Measurements from ENCODE around the gene DYNC1I2.

The DYNC1I2 gene

GRCh38 chr2:171712051-171712450, 24.8 kb downstream of the DYNC1I2 start:
- Histone ChIP-seq H3K4me1 (ENCODE audit: control insufficient read depth, insufficient read depth, low read length) (no peaks in the 10 kb centered on the region), H3K36me3 (ENCODE audit: control insufficient read depth, insufficient read depth, low read length) (no peaks in the 10 kb centered on the region), H3K4me3 (ENCODE audit: low read length) (no peak overlapping the region), H3K27me3 (ENCODE audit: control insufficient read depth, insufficient read depth, low read length) (no peaks in the 10 kb centered on the region), H3K9me3 (ENCODE audit: control insufficient read depth, insufficient read depth, low read length) (no peaks in the 10 kb centered on the region), H3K27ac (ENCODE audit: low read length) (no peak overlapping the region)
- no peak for DNase-seq (ENCODE audit: low read depth, low spot score)
- no CpG with 5 or more reads among the region's 2 CpGs for WGBS (ENCODE audit: insufficient coverage, insufficient read length)

- H3K9me3 ChIP-seq (ENCODE audit: control insufficient read depth, insufficient read depth, low read length): no peaks in the 10 kb centered on the region
- DNase-seq (ENCODE audit: low read depth, low spot score): no peak
- no peaks in the 10 kb centered on the region for H3K4me1 ChIP-seq (ENCODE audit: control insufficient read depth, insufficient read depth, low read length)
- H3K4me3 ChIP-seq (ENCODE audit: low read length): no peak overlapping the region
- H3K27ac ChIP-seq (ENCODE audit: low read length): no peak overlapping the region
- H3K27me3 ChIP-seq (ENCODE audit: control insufficient read depth, insufficient read depth, low read length): no peaks in the 10 kb centered on the region
- no CpG with 5 or more reads among the region's 4 CpGs for WGBS (ENCODE audit: insufficient coverage, insufficient read length)
- no peaks in the 10 kb centered on the region for H3K36me3 ChIP-seq (ENCODE audit: control insufficient read depth, insufficient read depth, low read length)
Measured at GRCh38 chr2:171718720-171719119, 31.5 kb downstream of the DYNC1I2 start.

- Histone ChIP-seq H3K4me3 (ENCODE audit: low read length) (no peak overlapping the region), H3K9me3 (ENCODE audit: control insufficient read depth, insufficient read depth, low read length) (no peaks in the 10 kb centered on the region), H3K27ac (ENCODE audit: low read length) (no peak overlapping the region), H3K27me3 (ENCODE audit: control insufficient read depth, insufficient read depth, low read length) (no peaks in the 10 kb centered on the region), H3K36me3 (ENCODE audit: control insufficient read depth, insufficient read depth, low read length) (no peaks in the 10 kb centered on the region), H3K4me1 (ENCODE audit: control insufficient read depth, insufficient read depth, low read length) (no peaks in the 10 kb centered on the region)
- no CpG with 5 or more reads among the region's 3 CpGs for WGBS (ENCODE audit: insufficient coverage, insufficient read length)
- DNase-seq (ENCODE audit: low read depth, low spot score): no peak
Measured at GRCh38 chr2:171719660-171720059, 32.4 kb downstream of the DYNC1I2 start.

GRCh38 chr2:171723716-171724683, 36.7 kb downstream of the DYNC1I2 start:
- Histone ChIP-seq H3K4me1 (ENCODE audit: control insufficient read depth, insufficient read depth, low read length) (no peaks in the 10 kb centered on the region), H3K27ac (ENCODE audit: low read length) (no peak overlapping the region), H3K27me3 (ENCODE audit: control insufficient read depth, insufficient read depth, low read length) (no peaks in the 10 kb centered on the region), H3K9me3 (ENCODE audit: control insufficient read depth, insufficient read depth, low read length) (no peaks in the 10 kb centered on the region), H3K36me3 (ENCODE audit: control insufficient read depth, insufficient read depth, low read length) (no peaks in the 10 kb centered on the region), H3K4me3 (ENCODE audit: low read length) (no peak overlapping the region)
- DNase-seq (ENCODE audit: low read depth, low spot score): peak; percentile 1
- no CpG with 5 or more reads among the region's 12 CpGs for WGBS (ENCODE audit: insufficient coverage, insufficient read length)

- no peaks in the 10 kb centered on the region for H3K27me3 ChIP-seq (ENCODE audit: control insufficient read depth, insufficient read depth, low read length)
- no peak overlapping the region for H3K27ac ChIP-seq (ENCODE audit: low read length)
- no peaks in the 10 kb centered on the region for H3K36me3 ChIP-seq (ENCODE audit: control insufficient read depth, insufficient read depth, low read length)
- no peaks in the 10 kb centered on the region for H3K4me1 ChIP-seq (ENCODE audit: control insufficient read depth, insufficient read depth, low read length)
- DNase-seq (ENCODE audit: low read depth, low spot score): no peak
- no peak overlapping the region for H3K4me3 ChIP-seq (ENCODE audit: low read length)
- H3K9me3 ChIP-seq (ENCODE audit: control insufficient read depth, insufficient read depth, low read length): no peaks in the 10 kb centered on the region
- no CpG with 5 or more reads among the region's 1 CpG for WGBS (ENCODE audit: insufficient coverage, insufficient read length)
Measured at GRCh38 chr2:171726847-171727450, 39.7 kb downstream of the DYNC1I2 start.

GRCh38 chr2:171728989-171729951, 42.0 kb downstream of the DYNC1I2 start:
- Histone ChIP-seq H3K36me3 (ENCODE audit: control insufficient read depth, insufficient read depth, low read length) (no peaks in the 10 kb centered on the region), H3K9me3 (ENCODE audit: control insufficient read depth, insufficient read depth, low read length) (no peaks in the 10 kb centered on the region)
- 100% methylated on average over 1 of the region's 3 CpGs for WGBS (ENCODE audit: insufficient coverage, insufficient read length)

GRCh38 chr2:171729952-171730317, 42.7 kb downstream of the DYNC1I2 start:
- no peaks in the 10 kb centered on the region for H3K4me1 ChIP-seq (ENCODE audit: control insufficient read depth, insufficient read depth, low read length)
- no peaks in the 10 kb centered on the region for H3K36me3 ChIP-seq (ENCODE audit: control insufficient read depth, insufficient read depth, low read length)
- no peaks in the 10 kb centered on the region for H3K9me3 ChIP-seq (ENCODE audit: control insufficient read depth, insufficient read depth, low read length)
- no peak for DNase-seq (ENCODE audit: low read depth, low spot score)
- H3K4me3 ChIP-seq (ENCODE audit: low read length): no peak overlapping the region
- no peaks in the 10 kb centered on the region for H3K27me3 ChIP-seq (ENCODE audit: control insufficient read depth, insufficient read depth, low read length)
- no CpG with 5 or more reads among the region's 3 CpGs for WGBS (ENCODE audit: insufficient coverage, insufficient read length)
- no peak overlapping the region for H3K27ac ChIP-seq (ENCODE audit: low read length)

More at GRCh38 chr2:171728989-171729951, 42.0 kb downstream of the DYNC1I2 start:
- no peaks in the 10 kb centered on the region for H3K4me1 ChIP-seq (ENCODE audit: control insufficient read depth, insufficient read depth, low read length)
- H3K4me3 ChIP-seq (ENCODE audit: low read length): no peak overlapping the region
- no peak for DNase-seq (ENCODE audit: low read depth, low spot score)
- H3K27me3 ChIP-seq (ENCODE audit: control insufficient read depth, insufficient read depth, low read length): no peaks in the 10 kb centered on the region
- H3K27ac ChIP-seq (ENCODE audit: low read length): no peak overlapping the region

- WGBS (ENCODE audit: insufficient coverage, insufficient read length): no CpG with 5 or more reads among the region's 4 CpGs
- DNase-seq (ENCODE audit: low read depth, low spot score): no peak
- H3K36me3 ChIP-seq (ENCODE audit: control insufficient read depth, insufficient read depth, low read length): no peaks in the 10 kb centered on the region
Measured at GRCh38 chr2:171735991-171736710, 48.9 kb downstream of the DYNC1I2 start.

GRCh38 chr2:171741189-171741588, 53.9 kb downstream of the DYNC1I2 start:
- no peaks in the 10 kb centered on the region for H3K4me1 ChIP-seq (ENCODE audit: control insufficient read depth, insufficient read depth, low read length)
- DNase-seq (ENCODE audit: low read depth, low spot score): no peak
- H3K27ac ChIP-seq (ENCODE audit: low read length): no peak overlapping the region
- no CpG with 5 or more reads among the region's 2 CpGs for WGBS (ENCODE audit: insufficient coverage, insufficient read length)
- no peaks in the 10 kb centered on the region; the same call in 1 of the 2 replicates for H3K36me3 ChIP-seq (ENCODE audit: control insufficient read depth, insufficient read depth, low read length)
- H3K27me3 ChIP-seq (ENCODE audit: control insufficient read depth, insufficient read depth, low read length): no peaks in the 10 kb centered on the region
- no peaks in the 10 kb centered on the region for H3K9me3 ChIP-seq (ENCODE audit: control insufficient read depth, insufficient read depth, low read length)
- no peak overlapping the region for H3K4me3 ChIP-seq (ENCODE audit: low read length)

More at GRCh38 chr2:171735991-171736710, 48.9 kb downstream of the DYNC1I2 start:
- Histone ChIP-seq H3K27ac (ENCODE audit: low read length) (no peak overlapping the region), H3K4me3 (ENCODE audit: low read length) (no peak overlapping the region), H3K4me1 (ENCODE audit: control insufficient read depth, insufficient read depth, low read length) (no peaks in the 10 kb centered on the region), H3K27me3 (ENCODE audit: control insufficient read depth, insufficient read depth, low read length) (no peaks in the 10 kb centered on the region), H3K9me3 (ENCODE audit: control insufficient read depth, insufficient read depth, low read length) (no peaks in the 10 kb centered on the region)
